ENCODE data around the gene TRIM51. TPM values are rescaled to one million over a fixed set of nuclear protein-coding genes. Genes with fewer than 3 reads are reported as not detected.
"Not testable (repeated sequence)": the region's sequence is repeated elsewhere in the genome, so short reads cannot be mapped to it uniquely, and the experiment has no call there.

The TRIM51 gene
- total and polyA plus RNA-seq, 8 donors: not detected

DNA sequence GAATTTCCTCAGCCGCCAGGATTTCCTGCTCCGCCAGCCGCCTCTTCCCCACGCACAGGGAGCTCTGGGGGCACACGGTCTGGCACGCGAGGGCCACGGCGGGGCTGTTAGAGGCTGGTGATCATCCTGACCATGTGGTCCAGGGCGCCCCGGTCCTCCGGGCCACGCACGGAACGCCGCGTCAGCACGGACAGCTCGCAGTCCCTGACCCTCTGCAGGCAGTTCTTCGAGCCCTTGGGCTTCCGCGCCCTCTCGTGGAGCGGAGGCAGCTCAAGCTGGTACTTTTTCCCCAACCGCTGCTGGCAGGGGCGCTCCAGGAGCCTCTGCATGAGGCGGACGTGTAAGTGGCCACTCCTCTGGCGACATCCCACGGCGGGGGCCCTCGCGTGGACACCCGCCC is 10.0 kb upstream of the TRIM51 start:
- DNase-seq; H3K27ac ChIP-seq; H3K4me1 ChIP-seq; H3K4me3 ChIP-seq; intact Hi-C loops (cut with DNase I); ATAC-seq; H3K36me3 ChIP-seq: not testable (repeated sequence)
- H3K27me3 ChIP-seq: peaks cover 0 to 16% of the 10 kb centered on the region in 2 donors
- H3K9me3 ChIP-seq: peaks cover 0 to 10% of the 10 kb centered on the region in 2 donors

DNA sequence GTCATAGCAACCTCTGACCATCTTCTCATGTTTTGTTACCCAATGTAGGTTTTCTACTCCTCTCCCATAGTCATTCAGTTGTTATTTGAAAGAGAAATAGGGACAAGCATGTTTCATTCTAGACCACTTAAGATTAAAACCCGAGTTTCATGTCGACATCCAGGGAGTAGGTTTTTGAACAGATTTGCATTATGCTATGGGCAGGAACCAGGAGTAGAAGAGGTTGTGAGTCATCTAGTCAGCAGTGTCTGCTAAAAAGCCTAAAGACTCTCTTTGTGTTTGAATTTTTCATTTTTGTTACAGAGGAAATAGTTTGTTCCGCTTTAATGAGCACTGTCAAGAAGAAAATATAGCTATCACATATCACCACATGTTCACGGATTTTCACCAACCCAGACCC is 1.9 kb downstream of the TRIM51 start:
- ATAC-seq; H3K27me3 ChIP-seq; DNase-seq; intact Hi-C loops (cut with DNase I); H3K27ac ChIP-seq; H3K9me3 ChIP-seq; H3K4me1 ChIP-seq; H3K4me3 ChIP-seq; H3K36me3 ChIP-seq: not testable (repeated sequence)

DNA sequence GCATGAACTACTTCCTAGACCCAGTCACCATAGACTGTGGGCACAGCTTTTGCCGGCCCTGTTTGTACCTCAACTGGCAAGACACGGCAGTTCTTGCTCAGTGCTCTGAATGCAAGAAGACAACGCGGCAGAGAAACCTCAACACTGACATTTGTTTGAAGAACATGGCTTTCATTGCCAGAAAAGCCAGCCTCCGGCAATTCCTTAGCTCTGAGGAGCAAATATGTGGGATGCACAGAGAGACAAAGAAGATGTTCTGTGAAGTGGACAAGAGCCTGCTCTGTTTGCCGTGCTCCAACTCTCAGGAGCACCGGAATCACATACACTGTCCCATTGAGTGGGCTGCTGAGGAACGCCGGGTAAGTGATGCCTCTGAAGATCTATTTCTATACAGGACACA is 2.4 kb downstream of the TRIM51 start:
- DNase-seq; ATAC-seq; intact Hi-C loops (cut with DNase I); H3K27me3 ChIP-seq; H3K9me3 ChIP-seq; H3K4me1 ChIP-seq; H3K27ac ChIP-seq; H3K36me3 ChIP-seq; H3K4me3 ChIP-seq: not testable (repeated sequence)

DNA sequence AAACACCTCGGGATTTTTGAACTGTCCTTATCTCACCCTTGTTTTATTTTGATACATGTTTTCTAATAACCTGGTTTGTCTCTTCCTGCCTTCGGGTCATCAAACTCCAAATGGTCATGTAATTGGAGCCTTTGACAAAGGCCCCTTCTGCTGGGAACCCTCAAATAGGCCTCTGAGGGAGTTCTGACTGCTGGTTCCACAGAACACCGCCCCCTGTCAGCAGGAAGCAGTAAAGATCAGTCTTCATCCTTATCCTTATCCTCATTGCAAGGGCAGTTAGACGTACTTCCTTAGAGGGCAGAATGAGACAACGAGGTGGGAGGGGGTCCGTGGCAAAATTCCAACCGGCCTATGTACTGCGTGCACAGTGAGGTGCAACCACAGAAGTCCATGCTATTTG is 12.1 kb downstream of the TRIM51 start:
- no peak for DNase-seq
- no peaks in the 10 kb centered on the region for H3K4me1 ChIP-seq
- H3K36me3 ChIP-seq: no peaks in the 10 kb centered on the region
- ATAC-seq: no peak
- H3K27me3 ChIP-seq: no peaks in the 10 kb centered on the region
- H3K27ac ChIP-seq: no peak overlapping the region
- TF ChIP-seq, protein P1, sequence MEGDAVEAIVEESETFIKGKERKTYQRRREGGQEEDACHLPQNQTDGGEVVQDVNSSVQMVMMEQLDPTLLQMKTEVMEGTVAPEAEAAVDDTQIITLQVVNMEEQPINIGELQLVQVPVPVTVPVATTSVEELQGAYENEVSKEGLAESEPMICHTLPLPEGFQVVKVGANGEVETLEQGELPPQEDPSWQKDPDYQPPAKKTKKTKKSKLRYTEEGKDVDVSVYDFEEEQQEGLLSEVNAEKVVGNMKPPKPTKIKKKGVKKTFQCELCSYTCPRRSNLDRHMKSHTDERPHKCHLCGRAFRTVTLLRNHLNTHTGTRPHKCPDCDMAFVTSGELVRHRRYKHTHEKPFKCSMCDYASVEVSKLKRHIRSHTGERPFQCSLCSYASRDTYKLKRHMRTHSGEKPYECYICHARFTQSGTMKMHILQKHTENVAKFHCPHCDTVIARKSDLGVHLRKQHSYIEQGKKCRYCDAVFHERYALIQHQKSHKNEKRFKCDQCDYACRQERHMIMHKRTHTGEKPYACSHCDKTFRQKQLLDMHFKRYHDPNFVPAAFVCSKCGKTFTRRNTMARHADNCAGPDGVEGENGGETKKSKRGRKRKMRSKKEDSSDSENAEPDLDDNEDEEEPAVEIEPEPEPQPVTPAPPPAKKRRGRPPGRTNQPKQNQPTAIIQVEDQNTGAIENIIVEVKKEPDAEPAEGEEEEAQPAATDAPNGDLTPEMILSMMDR (IDR thresholded peaks at IDR 0.05): no peak
- peaks cover 0 to 10% of the 10 kb centered on the region in 2 donors for H3K9me3 ChIP-seq
- no peak overlapping the region for H3K4me3 ChIP-seq
- intact Hi-C loops (cut with DNase I): no loop called here

DNA sequence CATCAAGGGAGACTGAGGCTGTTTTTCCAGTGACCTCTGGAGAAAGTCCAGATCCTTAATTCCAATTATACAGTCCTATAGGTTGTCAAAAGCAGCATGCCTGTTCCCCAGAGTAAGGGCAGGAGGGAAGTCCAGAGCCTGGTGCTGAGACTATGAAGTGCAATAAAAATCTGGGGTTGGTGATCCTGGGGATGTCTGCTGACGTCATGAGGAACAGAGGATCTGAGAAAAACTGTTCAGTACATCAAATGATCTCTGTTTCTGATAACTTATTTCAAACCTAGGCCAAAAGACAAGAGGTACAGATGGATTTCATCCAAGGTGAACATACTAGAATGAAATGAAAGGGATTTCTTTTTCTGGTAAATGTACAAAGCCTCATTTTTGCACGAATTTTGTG is 19.2 kb downstream of the TRIM51 start:
- H3K36me3 ChIP-seq: no peaks in the 10 kb centered on the region
- no peak for DNase-seq
- H3K4me1 ChIP-seq: no peaks in the 10 kb centered on the region
- intact Hi-C loops (cut with DNase I): no loop called here
- peaks cover 0 to 6% of the 10 kb centered on the region in 2 donors for H3K9me3 ChIP-seq
- no peak for ATAC-seq
- TF ChIP-seq, protein P1 (IDR thresholded peaks at IDR 0.05): no peak
- H3K27me3 ChIP-seq: no peaks in the 10 kb centered on the region
- H3K27ac ChIP-seq: no peak overlapping the region
- H3K4me3 ChIP-seq: no peak overlapping the region

DNA sequence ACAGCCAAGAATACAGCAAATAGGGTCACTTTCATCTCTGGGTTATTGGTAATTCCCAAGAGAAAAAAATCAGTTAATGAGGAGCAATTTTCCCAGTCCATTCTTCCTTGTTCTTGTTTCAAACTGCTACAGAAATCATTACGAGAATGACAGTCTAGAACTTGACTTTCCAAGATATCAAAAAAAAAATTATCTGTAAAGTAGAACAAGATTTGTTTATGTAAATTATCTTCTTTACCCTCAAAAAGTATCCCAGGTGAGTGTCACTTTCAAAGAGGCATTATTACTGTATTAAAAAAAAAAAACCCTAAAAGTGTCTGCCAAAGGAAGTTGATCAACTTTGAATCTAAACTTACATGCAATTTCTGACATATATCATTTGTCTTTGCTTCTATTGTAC is 31.4 kb downstream of the TRIM51 start, which contains the start of gene OR5W2:
Gene OR5W2 (minus strand): TSS at position 101 of the 400 bp plus-strand sequence. CDS start 0 bp downstream, at position 101.
- ATAC-seq (no peak), DNase-seq (no peak)
- H3K27ac ChIP-seq: no peak within 1 kb of the TSS
- intact Hi-C loops (cut with DNase I): no loop called here
- no peaks in the 10 kb centered on the region for H3K36me3 ChIP-seq
- no peaks in the 10 kb centered on the region for H3K27me3 ChIP-seq
- H3K9me3 ChIP-seq: no peaks in the 10 kb centered on the region
- no peaks in the 10 kb centered on the region for H3K4me1 ChIP-seq
- no peak within 1 kb of the TSS for H3K4me3 ChIP-seq
- TF ChIP-seq, protein P1 (IDR thresholded peaks at IDR 0.05): no peak

DNA sequence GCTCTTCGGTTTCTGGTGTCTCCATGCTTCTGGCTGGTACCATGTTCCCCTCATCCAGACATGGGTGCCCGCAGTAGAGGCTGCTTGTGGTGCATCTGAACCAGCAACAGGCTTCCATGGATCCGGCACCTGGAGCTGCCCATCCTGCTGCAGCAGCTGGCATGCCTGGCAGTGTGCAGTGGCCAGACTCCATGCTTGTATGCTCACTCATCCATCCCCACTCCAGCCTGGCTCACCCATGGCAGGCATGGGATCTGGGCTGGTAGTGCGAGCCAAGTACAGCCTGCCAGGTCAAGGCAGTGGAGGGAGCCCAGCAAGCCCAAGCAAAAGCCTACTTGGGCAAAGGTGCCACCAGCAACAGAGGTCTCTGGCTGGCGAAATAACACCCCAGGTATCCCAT is 37.4 kb downstream of the TRIM51 start:
- TF ChIP-seq, protein P1 (IDR thresholded peaks at IDR 0.05): no peak
- peaks cover 0 to 4% of the 10 kb centered on the region in 2 donors for H3K9me3 ChIP-seq
- ATAC-seq (no peak), DNase-seq (peak in 1 of 4 donors; percentile 43)
- H3K4me1 ChIP-seq: no peaks in the 10 kb centered on the region
- H3K36me3 ChIP-seq: no peaks in the 10 kb centered on the region
- no peak overlapping the region for H3K27ac ChIP-seq
- H3K4me3 ChIP-seq: no peak overlapping the region
- H3K27me3 ChIP-seq: no peaks in the 10 kb centered on the region
- intact Hi-C loops (cut with DNase I): no loop called here

Measured in left lung (tissue), 10 donors.